Adrenal gland (tissue), 5 donors: ENCODE measurements around the gene ZMYM1.

ENCODE experiments used
- CTCF ChIP-seq, 6 experiments: fragments of 450-650 bp in 4 of 6; fragments of 200-600 bp in 2 of 6; sonication (generic) in 1 of 6; IDR thresholded peaks; 1 replicate in 5 of 6; 2 replicates in 1 of 6; pipeline versions ENCODE4 v1.5.1 to v1.8.0; 2016 to 2021; ENCODE audit warnings: antibody characterized with exemption in 6 of 6, mild to moderate bottlenecking in 2 of 6, moderate library complexity in 1 of 6
- POLR2A ChIP-seq, 2 donors: fragments of 450-650 bp; IDR thresholded peaks; one replicate each; pipeline ENCODE4 v1.6.1; 2017; ENCODE audit warnings: antibody characterized with exemption in 2 of 2, mild to moderate bottlenecking in 2 of 2, moderate library complexity in 1 of 2
- donor health status: DM: no; HTN: no; CAD: no.

- TF ChIP-seq CTCF (IDR thresholded peaks at IDR 0.05) (no peak), POLR2A (IDR thresholded peaks at IDR 0.05) (no peak)
Measured at GRCh38 chr1:35111106-35111505, 31.9 kb downstream of the ZMYM1 start.
